Activated CD4-positive, alpha-beta T cell treated with anti-CD3 and anti-CD28 coated beads, Interleukin-2, amount 10 ng/mL, durations not matched to agents 24 days and 14 days (primary cell): ENCODE measurements around the gene HOPX. TPM values are rescaled to one million over a fixed set of nuclear protein-coding genes. Genes with fewer than 3 reads are reported as not detected.

ENCODE experiments used
- DNase-seq: peaks from one replicate; pipeline ENCODE4 v3.0.0; 2022
- H3K27ac Mint-ChIP-seq: one replicate; pipeline ENCODE4 v1.8.0; 2022; ENCODE audit warnings: mild to moderate bottlenecking, mixed read lengths
- H3K27me3 Mint-ChIP-seq: one replicate; pipeline ENCODE4 v1.8.0; 2022; ENCODE audit warnings: mixed read lengths
- H3K36me3 Mint-ChIP-seq: one replicate; pipeline ENCODE4 v1.8.0; 2022; ENCODE audit warnings: low read depth, mild to moderate bottlenecking, mixed read lengths
- H3K4me1 Mint-ChIP-seq: one replicate; pipeline ENCODE4 v1.8.0; 2021; ENCODE audit warnings: mixed read lengths
- H3K4me3 Mint-ChIP-seq: one replicate; pipeline ENCODE4 v1.8.0; 2022; ENCODE audit warnings: mild to moderate bottlenecking, moderate library complexity, mixed read lengths
- H3K9me3 Mint-ChIP-seq: one replicate; pipeline ENCODE4 v1.8.0; 2021; ENCODE audit warnings: mixed read lengths
- intact Hi-C: fragments of 100-400 bp; cut with micrococcal nuclease; formaldehyde crosslinking; loops from one replicate; pipeline ENCODE4 v1.15.1; 2023
- total RNA-seq: library from RNA; stranded (reverse); gene quantifications from 2 replicates; pipeline ENCODE4 v1.2.3, GENCODE V29; 2022

The HOPX gene
- total RNA-seq, 1 donor from 2014 or later: 88.5 TPM

GRCh38 chr4:56655627-56656345, 25.3 kb downstream of the HOPX start:
- peak overlapping the region; percentile 95 for H3K4me3 Mint-ChIP-seq
- H3K4me1 Mint-ChIP-seq: peaks cover 53% of the 10 kb centered on the region
- intact Hi-C loops: loop anchor here (1.0 to 10.0 kb wide), 7 partner anchors 14 to 319 kb away; partner anchors contain the start of genes NOA1, PAICS, POLR2B and SRP72
- DNase-seq: peak; percentile 74
- H3K36me3 Mint-ChIP-seq: peaks cover 20% of the 10 kb centered on the region
- no peaks in the 10 kb centered on the region for H3K9me3 Mint-ChIP-seq
- peak overlapping the region; percentile 88 for H3K27ac Mint-ChIP-seq
- H3K27me3 Mint-ChIP-seq: peaks cover 30% of the 10 kb centered on the region

GRCh38 chr4:56655209-56655626, 25.9 kb downstream of the HOPX start:
- DNase-seq: peak; percentile 64
- intact Hi-C loops: loop anchor here (2.0 to 10.0 kb wide), 3 partner anchors 190 to 320 kb away; partner anchors contain the start of genes NOA1, PAICS, POLR2B and SRP72
- Mint-ChIP-seq H3K4me3 (peak overlapping the region; percentile 95), H3K27me3 (peaks cover 29% of the 10 kb centered on the region), H3K9me3 (no peaks in the 10 kb centered on the region), H3K4me1 (peaks cover 59% of the 10 kb centered on the region), H3K27ac (peak overlapping the region; percentile 88), H3K36me3 (peaks cover 23% of the 10 kb centered on the region)

- DNase-seq: no peak
- peak overlapping the region; percentile 88 for H3K27ac Mint-ChIP-seq
- peaks cover 23% of the 10 kb centered on the region for H3K27me3 Mint-ChIP-seq
- intact Hi-C loops: loop anchor here (1.0 to 10.0 kb wide), 5 partner anchors 27 to 321 kb away; partner anchors contain the start of genes HOPX, NOA1, PAICS and POLR2B
- H3K4me3 Mint-ChIP-seq: peak overlapping the region; percentile 95
- H3K36me3 Mint-ChIP-seq: peaks cover 31% of the 10 kb centered on the region
- H3K4me1 Mint-ChIP-seq: peaks cover 68% of the 10 kb centered on the region
- H3K9me3 Mint-ChIP-seq: peaks cover 5% of the 10 kb centered on the region
These were observed 26.9 kb downstream of the HOPX start for GRCh38 chr4:56654238-56654632.

DNA sequence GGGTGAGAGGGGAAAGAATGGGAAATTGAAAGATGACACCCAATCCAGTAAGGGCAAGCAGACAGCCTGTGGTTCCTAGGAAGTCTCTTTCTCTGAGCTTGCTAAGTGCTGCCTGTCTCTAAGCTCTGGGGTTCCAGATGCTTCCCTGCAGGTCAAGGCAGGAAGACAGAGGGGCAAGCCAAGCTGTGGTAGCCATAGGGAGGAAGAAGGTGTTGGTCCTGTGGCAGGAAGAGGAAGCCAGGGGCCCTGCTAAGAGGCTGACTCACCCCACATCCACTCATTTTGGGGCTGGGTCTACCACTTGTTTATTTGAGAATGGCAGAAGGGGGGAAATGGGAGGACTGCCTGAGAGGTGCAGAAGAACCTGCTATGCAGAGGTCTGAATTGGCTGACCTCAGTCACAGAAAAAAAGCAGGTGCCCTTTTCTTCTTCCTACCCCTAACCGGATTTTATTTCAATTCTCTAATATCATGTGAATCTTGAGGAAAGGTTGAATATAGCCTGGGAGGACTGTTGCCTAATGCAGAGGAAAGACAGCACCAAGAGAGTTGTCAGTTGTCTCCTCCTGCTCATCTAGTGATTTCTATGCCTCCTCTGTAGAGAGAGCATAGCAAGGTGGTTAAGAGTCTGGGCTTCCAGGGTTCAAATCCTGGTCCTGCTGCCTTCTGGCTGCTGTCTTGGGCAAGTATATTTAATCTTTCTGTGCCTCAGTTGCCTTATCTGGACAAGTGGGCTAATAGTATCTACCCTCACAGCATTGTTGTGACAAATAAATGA, 27.4 kb downstream of the HOPX start:
- Mint-ChIP-seq H3K9me3 (peaks cover 8% of the 10 kb centered on the region), H3K4me1 (peaks cover 71% of the 10 kb centered on the region)
- intact Hi-C loops: loop anchor here (1.0 to 10.0 kb wide), 5 partner anchors 28 to 321 kb away; partner anchors contain the start of genes HOPX, NOA1, PAICS and POLR2B

GRCh38 chr4:56652196-56652595, 28.9 kb downstream of the HOPX start:
- Mint-ChIP-seq H3K4me3 (peak overlapping the region; percentile 57), H3K27me3 (peaks cover 7% of the 10 kb centered on the region), H3K4me1 (peaks cover 75% of the 10 kb centered on the region), H3K27ac (no peak overlapping the region), H3K36me3 (peaks cover 48% of the 10 kb centered on the region), H3K9me3 (peaks cover 8% of the 10 kb centered on the region)
- DNase-seq: no peak
- intact Hi-C loops: loop anchor here (5.0 to 10.0 kb wide), 3 partner anchors 105 to 323 kb away; partner anchors contain the start of genes NOA1, POLR2B and SRP72

More for the DNA sequence above, 27.4 kb downstream of the HOPX start:
- peaks cover 18% of the 10 kb centered on the region for H3K27me3 Mint-ChIP-seq
- H3K4me3 Mint-ChIP-seq: peak overlapping the region; percentile 95
- peak; percentile 82 for DNase-seq
- peak overlapping the region; percentile 73 for H3K27ac Mint-ChIP-seq
- H3K36me3 Mint-ChIP-seq: peaks cover 36% of the 10 kb centered on the region

GRCh38 chr4:56651056-56651350, 30.1 kb downstream of the HOPX start:
- peaks cover 58% of the 10 kb centered on the region for H3K36me3 Mint-ChIP-seq
- peaks cover 8% of the 10 kb centered on the region for H3K9me3 Mint-ChIP-seq
- H3K4me3 Mint-ChIP-seq: peak overlapping the region; percentile 52
- H3K27ac Mint-ChIP-seq: peak overlapping the region; percentile 83
- no peak for DNase-seq
- intact Hi-C loops: loop anchor here (2.0 to 10.0 kb wide), 4 partner anchors 72 to 324 kb away; partner anchors contain the start of genes NOA1, POLR2B and SRP72
- peaks cover 68% of the 10 kb centered on the region for H3K4me1 Mint-ChIP-seq
- peaks cover 3% of the 10 kb centered on the region for H3K27me3 Mint-ChIP-seq

DNA sequence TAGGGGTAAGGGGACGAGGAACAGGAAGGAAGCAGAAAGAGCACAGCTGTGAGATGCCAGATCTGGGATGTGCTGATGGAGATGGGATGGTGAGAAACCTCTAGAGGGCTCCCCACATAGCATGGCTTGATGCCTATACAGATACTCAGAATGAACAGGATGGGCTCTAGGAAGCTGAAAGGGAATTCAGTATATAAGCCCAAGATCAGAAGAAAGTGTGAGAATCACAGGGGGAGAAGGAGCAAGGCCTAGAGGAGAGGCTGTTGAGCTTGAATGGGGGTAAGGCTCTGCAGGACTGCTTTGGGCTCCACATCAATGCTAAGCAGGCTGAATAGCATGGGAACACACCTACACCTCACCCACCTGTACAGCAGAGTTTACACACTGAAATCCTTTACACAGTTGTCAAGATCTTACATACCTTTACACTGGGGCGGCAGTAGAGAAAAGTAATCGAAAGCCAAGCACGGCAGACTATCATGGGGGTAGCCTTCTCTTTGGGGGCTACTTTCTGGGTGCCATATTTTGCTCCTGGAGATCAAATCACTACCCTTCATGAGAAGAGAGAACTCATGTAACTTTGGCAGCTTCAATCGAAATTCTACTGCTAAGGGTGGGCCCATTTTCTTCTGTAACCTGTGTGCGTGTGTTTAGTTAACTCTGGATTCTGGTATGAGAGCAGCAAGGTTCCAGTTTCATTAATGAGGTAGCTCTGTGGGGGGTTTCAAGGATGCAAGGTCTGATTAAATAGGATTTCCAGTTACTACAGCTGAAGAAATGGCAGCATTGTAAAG, 30.6 kb downstream of the HOPX start:
- Mint-ChIP-seq H3K4me1 (peaks cover 68% of the 10 kb centered on the region), H3K27ac (peak overlapping the region; percentile 83), H3K4me3 (peak overlapping the region; percentile 56), H3K9me3 (peaks cover 8% of the 10 kb centered on the region), H3K27me3 (peaks cover 3% of the 10 kb centered on the region), H3K36me3 (peaks cover 60% of the 10 kb centered on the region)
- no peak for DNase-seq
- intact Hi-C loops: loop anchor here (1.0 to 10.0 kb wide), 5 partner anchors 9 to 324 kb away; partner anchors contain the start of genes NOA1, POLR2B and SRP72

GRCh38 chr4:56649445-56650261, 31.4 kb downstream of the HOPX start:
- peaks cover 62% of the 10 kb centered on the region for H3K4me1 Mint-ChIP-seq
- H3K27me3 Mint-ChIP-seq: no peaks in the 10 kb centered on the region
- H3K27ac Mint-ChIP-seq: peak overlapping the region; percentile 83
- H3K4me3 Mint-ChIP-seq: peak overlapping the region; percentile 56
- intact Hi-C loops: loop anchor here (1.0 to 10.0 kb wide), 5 partner anchors 8 to 325 kb away; partner anchors contain the start of genes NOA1, POLR2B and SRP72
- peaks cover 8% of the 10 kb centered on the region for H3K9me3 Mint-ChIP-seq
- H3K36me3 Mint-ChIP-seq: peaks cover 59% of the 10 kb centered on the region
- no peak for DNase-seq

DNA sequence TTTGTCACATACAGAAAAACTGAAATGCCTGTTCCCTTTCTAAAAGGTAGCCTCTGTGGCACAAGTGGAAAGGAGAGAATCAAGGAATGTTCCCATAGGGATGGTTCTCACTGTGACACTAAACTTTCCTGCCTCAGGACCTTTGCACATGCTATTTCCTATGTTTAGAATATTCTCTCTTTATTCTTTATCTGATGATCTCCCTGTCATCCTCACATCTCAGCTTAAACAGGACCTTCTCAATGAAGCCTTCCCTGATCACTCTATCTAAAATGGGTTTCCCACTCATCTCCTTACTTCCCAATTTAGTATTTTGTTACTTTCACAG, 32.3 kb downstream of the HOPX start:
- Mint-ChIP-seq H3K27me3 (no peaks in the 10 kb centered on the region), H3K4me3 (peak overlapping the region; percentile 18), H3K9me3 (peaks cover 8% of the 10 kb centered on the region), H3K4me1 (peaks cover 53% of the 10 kb centered on the region), H3K27ac (peak overlapping the region; percentile 82), H3K36me3 (peaks cover 56% of the 10 kb centered on the region)
- DNase-seq: no peak
- intact Hi-C loops: no loop called here

GRCh38 chr4:56648021-56648823, 32.9 kb downstream of the HOPX start:
- intact Hi-C loops: no loop called here
- peak overlapping the region; percentile 82 for H3K27ac Mint-ChIP-seq
- H3K27me3 Mint-ChIP-seq: no peaks in the 10 kb centered on the region
- no peak for DNase-seq
- H3K9me3 Mint-ChIP-seq: peaks cover 8% of the 10 kb centered on the region
- H3K4me1 Mint-ChIP-seq: peaks cover 48% of the 10 kb centered on the region
- H3K4me3 Mint-ChIP-seq: peak overlapping the region; percentile 18
- peaks cover 53% of the 10 kb centered on the region for H3K36me3 Mint-ChIP-seq

DNA sequence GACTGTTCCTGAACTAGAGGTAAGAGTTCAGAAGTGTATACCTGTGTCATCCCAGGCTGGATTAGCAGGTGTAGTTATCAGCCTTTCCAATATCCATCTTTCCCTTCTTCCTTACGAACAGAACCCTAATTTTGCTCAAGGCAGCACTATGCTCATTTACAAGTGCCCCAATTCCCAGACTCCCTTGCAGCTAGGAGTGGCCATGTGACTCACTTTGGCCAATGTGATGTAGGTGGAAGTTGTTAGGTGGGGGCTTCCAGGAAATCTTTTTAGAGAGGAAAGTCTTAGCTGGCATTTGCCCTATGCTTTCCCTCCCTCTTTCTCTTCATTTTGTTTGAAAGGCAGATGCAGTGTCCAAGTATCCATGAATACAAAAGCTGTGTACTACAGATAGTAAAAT, 34.8 kb downstream of the HOPX start:
- no peak for DNase-seq
- Mint-ChIP-seq H3K4me3 (no peak overlapping the region), H3K27me3 (no peaks in the 10 kb centered on the region), H3K27ac (no peak overlapping the region), H3K4me1 (peaks cover 37% of the 10 kb centered on the region), H3K9me3 (peaks cover 8% of the 10 kb centered on the region), H3K36me3 (peaks cover 44% of the 10 kb centered on the region)
- intact Hi-C loops: no loop called here

DNA sequence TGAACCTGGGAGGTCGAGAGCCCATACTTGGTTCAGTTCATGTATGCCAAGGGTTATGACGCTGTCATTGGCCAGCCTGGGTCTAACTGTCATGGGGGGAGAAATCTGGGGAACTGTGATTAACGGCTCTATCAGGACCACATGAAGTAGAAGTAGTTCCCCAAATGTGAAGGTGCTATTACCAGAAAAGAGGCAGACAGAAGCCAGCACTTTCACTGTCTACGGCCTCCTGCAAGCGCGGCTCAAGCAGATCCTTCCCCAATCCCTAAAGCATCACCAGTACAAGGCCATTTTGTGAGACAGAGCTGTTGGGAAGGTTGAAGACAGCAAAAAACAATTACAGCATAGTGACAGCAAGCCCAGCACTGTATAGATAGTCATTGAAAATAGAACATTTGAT, 37.5 kb downstream of the HOPX start:
- Mint-ChIP-seq H3K27ac (no peak overlapping the region), H3K36me3 (peaks cover 24% of the 10 kb centered on the region), H3K27me3 (no peaks in the 10 kb centered on the region), H3K4me1 (peaks cover 28% of the 10 kb centered on the region), H3K4me3 (no peak overlapping the region), H3K9me3 (peaks cover 9% of the 10 kb centered on the region)
- intact Hi-C loops: no loop called here
- no peak for DNase-seq
